Mesodermal cell (in vitro differentiated cells): ENCODE data around the gene ALDH1L1.
"Not testable (repeated sequence)": the region's sequence is repeated elsewhere in the genome, so short reads cannot be mapped to it uniquely, and the experiment has no call there.

Source experiments
- H3K27ac ChIP-seq: 2 replicates; pipeline ENCODE4 v1.7.0; 2013; ENCODE audit warnings: mild to moderate bottlenecking, low read depth, low read length, moderate library complexity; ENCODE audit not compliant: severe bottlenecking
- H3K36me3 ChIP-seq: 2 replicates; pipeline ENCODE4 v1.7.1; 2013; ENCODE audit warnings: mild to moderate bottlenecking, low read length, moderate library complexity; ENCODE audit not compliant: control insufficient read depth, insufficient read depth
- H3K4me1 ChIP-seq: one replicate; pipeline ENCODE4 v1.7.1; 2013; ENCODE audit warnings: mild to moderate bottlenecking, low read length; ENCODE audit not compliant: insufficient read depth, control insufficient read depth, poor library complexity, severe bottlenecking
- H3K4me3 ChIP-seq: 2 replicates; pipeline ENCODE4 v1.7.0; 2013; ENCODE audit warnings: low read length, control low read depth, mild to moderate bottlenecking; ENCODE audit not compliant: insufficient read depth, poor library complexity, severe bottlenecking; ENCODE audit errors: extremely low read depth
- H3K9me3 ChIP-seq: 2 replicates; pipeline ENCODE4 v1.7.1; 2013; ENCODE audit warnings: mild to moderate bottlenecking, low read length, moderate library complexity; ENCODE audit not compliant: control insufficient read depth
- WGBS, 2 experiments: methylation state at CpG; one replicate each; pipeline ENCODE4 v1.1.5; 2013; ENCODE audit warnings: missing lambda C conversion rate in 2 of 2; ENCODE audit not compliant: insufficient coverage in 2 of 2; 5-methylcytosine and 5-hydroxymethylcytosine counted together

Gene ALDH1L1

DNA sequence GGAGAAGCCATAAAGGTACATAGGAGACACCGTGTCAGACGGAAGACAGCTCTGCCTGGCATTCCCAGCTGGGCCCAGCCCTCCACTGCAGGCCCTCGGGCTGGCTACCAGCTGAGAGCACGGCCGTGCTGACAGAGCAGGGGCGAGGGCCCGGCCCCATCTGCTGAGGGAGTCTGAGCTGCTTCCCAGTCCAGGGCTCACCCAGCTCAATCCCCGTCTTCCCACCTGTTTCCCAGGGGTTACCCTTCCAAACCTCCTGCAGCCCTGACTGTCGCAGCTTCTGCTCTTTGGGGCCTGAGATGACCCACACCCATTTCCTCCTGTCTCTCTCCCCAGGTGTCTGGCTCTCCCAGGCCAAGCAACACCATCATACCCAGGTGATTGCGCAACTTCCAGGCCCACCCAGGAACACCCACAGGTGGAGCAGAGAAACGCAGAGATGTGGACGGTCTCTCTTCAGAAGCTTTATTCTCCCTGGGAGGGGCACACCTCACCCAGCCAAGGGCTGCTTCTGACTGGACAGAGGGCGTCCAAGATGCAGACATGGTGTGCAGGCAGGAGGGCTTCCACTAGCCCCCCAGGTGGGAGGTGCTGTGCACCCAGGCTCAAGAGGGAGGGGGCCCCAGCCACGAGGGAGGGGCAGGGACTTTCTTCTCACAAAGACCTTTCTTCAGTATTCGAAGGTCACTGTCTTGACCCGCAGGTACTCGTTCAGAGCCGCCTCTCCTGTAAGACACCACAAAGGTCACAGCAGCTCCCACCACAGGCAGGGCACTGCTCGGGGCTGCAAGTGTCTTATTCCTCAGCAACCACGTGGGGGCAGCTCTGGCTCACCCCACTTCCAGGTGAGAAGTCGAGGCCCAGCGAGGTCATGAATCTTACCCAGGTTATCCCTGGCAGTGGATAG lies 77.0 kb downstream of the ALDH1L1 start:
- Histone ChIP-seq H3K36me3 (no peaks in the 10 kb centered on the region), H3K4me3 (no peak overlapping the region)
- 76 to 79% methylated on average over 17 to 21 of the region's 22 CpGs for WGBS, 2 experiments

DNA sequence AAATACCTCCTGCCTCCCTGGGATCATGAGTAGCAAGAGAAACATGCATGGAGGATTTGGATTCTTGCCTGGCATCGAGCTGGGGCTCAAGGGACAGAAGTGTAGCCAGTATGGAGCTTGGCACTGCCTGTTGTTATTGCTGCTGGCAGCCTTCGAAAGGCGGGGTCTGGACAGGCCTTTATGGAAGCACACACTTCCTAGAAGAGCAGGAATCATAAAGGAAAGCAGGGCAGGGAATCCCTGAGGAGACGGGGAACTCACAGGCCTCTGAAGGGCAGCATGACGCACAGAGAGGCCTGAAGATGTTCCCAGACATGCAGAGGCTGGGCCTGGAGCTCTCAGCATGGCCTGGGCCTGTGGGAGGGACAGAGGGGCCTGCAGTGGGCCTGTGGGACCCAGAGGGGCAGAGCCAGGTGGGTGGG lies 77.8 kb downstream of the ALDH1L1 start:
- no peaks in the 10 kb centered on the region for H3K4me1 ChIP-seq
- H3K9me3 ChIP-seq: peaks cover 2% of the 10 kb centered on the region
- no peak overlapping the region for H3K4me3 ChIP-seq
- no peaks in the 10 kb centered on the region for H3K36me3 ChIP-seq
- WGBS, 2 experiments: 72% methylated on average over 4 to 5 of the region's 5 CpGs
- no peak overlapping the region for H3K27ac ChIP-seq

More for the DNA sequence above, 77.0 kb downstream of the ALDH1L1 start:
- Histone ChIP-seq H3K4me1 (no peaks in the 10 kb centered on the region), H3K27ac (no peak overlapping the region), H3K9me3 (no peaks in the 10 kb centered on the region)

DNA sequence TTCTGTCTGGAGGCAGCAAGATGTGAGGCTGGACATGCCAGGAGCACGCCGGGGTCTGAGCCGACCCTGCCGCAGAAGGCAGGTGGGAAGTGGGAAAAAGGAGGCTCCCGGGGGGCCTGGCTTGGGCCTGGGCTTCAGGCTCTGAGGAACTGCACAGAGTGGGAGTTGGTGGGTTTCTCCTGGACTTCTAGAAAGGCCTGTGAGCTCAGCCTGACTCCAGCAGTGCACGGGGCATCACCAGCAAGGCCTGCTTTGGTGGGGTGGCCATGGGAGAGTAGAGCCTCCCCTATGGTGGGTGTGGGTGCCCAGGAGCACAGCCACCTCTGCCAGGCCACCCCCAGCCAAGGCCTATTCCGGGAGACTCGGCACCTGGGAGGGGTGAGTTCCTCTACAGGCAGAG lies 78.4 kb downstream of the ALDH1L1 start:
- no peaks in the 10 kb centered on the region for H3K4me1 ChIP-seq
- H3K9me3 ChIP-seq: peaks cover 7% of the 10 kb centered on the region
- no peak overlapping the region for H3K4me3 ChIP-seq
- H3K27ac ChIP-seq: no peak overlapping the region
- H3K36me3 ChIP-seq: no peaks in the 10 kb centered on the region
- 83% methylated on average over 1 to 6 of the region's 8 CpGs for WGBS, 2 experiments

DNA sequence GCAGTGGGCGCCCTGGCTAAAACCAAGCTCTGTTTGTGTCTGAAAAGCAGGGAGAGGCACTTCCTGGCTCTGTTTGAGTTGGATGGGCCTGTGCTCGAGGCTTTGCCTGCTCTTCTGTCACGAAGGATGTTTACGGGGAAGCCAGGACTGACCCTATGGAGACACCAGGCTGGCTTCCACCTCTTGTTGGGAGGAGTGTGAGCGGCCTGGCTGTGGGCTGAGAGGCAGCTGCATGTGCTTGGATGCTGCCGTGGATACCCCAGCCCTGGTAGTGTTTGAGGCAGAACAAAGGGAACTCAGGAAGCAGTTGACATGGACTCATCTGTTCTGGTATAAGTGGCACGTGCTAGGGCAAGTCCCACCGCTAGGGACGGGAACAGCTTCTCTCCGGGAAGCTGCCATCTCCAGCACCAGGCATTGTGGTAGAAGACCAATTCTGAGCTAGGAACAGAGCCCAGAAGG lies 78.8 kb downstream of the ALDH1L1 start:
- H3K9me3 ChIP-seq: peaks cover 11% of the 10 kb centered on the region
- H3K27ac ChIP-seq: no peak overlapping the region
- H3K4me3 ChIP-seq: no peak overlapping the region
- H3K4me1 ChIP-seq: no peaks in the 10 kb centered on the region
- H3K36me3 ChIP-seq: no peaks in the 10 kb centered on the region
- WGBS, 2 experiments: 84 to 91% methylated on average over 8 to 10 of the region's 10 CpGs

DNA sequence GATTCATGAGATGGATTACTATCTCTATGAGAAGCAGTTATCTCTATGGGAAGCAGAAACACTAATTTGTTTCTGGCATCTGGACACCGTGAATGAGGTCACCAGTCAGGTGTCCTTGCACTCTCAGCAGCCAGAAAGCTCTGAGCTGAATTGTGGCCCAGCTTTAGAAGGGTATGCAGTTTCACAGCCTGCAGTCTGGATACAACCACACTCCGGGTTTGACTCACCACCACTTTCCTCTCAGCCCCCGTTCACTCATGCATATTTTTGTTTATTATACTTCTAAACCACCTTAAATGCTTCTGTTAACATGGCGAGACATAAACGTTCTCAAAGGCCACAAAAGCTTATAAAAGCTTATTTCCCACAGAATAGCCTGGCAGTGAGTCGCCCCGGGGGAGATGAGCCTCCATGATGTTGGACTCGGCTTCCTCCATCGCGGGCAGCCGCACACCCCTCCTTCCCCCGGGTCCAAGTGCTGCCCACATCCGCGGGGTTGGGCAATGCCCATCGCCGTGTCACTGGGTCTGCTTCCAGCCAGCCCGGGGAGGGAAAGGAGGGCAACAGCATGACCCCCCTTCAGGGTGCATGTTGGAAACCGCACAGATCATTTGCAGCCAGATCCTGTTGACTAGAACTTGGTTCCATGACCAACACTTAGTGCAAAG lies 79.6 kb downstream of the ALDH1L1 start:
- Histone ChIP-seq H3K4me3 (no peak overlapping the region), H3K4me1 (no peaks in the 10 kb centered on the region), H3K27ac (no peak overlapping the region), H3K36me3 (no peaks in the 10 kb centered on the region), H3K9me3 (peaks cover 18% of the 10 kb centered on the region)
- WGBS, 2 experiments: 92 to 96% methylated on average over 17 to 18 of the region's 18 CpGs

DNA sequence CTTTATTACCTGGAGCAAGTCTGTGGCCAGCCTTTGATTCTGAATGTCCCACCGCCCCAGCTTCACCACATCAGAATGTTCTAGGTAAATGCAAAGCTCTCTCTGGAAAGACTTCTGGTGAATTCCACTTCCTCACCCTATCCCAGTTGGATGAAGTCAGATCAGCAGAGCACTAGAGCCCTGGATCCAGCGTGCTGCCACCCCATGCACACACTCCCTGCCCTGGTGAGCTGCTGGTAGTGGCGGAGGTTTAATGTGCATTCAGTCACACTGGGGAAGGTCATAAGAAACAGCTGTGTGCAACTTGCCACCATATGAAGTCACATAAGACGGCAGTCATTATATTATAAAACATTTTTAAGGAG lies 80.1 kb downstream of the ALDH1L1 start:
- Histone ChIP-seq H3K4me1 (no peaks in the 10 kb centered on the region), H3K27ac (no peak overlapping the region), H3K36me3 (no peaks in the 10 kb centered on the region), H3K9me3 (peaks cover 20% of the 10 kb centered on the region), H3K4me3 (no peak overlapping the region)
- 92 to 96% methylated on average over 1 to 3 of the region's 4 CpGs for whole genome bisulfite sequencing, 2 experiments

DNA sequence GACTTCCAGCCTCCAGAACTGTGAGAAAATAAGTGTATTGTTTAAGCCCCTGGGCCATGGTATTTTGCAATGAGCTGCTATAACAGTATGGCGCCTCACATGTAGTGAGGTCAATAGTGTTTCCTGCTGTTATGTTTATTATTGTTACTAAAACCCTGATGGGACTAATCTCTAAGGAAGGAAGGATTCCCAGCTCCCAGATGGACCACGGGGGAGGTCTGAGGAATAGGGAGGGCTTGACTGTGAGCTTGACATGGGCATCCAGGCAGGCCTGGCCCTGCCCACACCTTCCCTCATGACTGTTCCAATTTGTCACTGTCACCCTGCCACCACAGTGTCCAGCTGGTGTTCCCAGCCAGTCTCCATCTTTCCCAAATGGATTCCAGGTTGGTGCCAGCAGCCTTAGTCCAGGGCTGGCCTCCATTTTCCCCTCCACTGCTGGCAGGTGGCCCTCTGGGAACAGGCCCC lies 82.0 kb downstream of the ALDH1L1 start:
- no peaks in the 10 kb centered on the region for H3K36me3 ChIP-seq
- 82 to 100% methylated on average over 1 of the region's 2 CpGs for WGBS, 2 experiments
- H3K4me3 ChIP-seq: no peak overlapping the region
- H3K27ac ChIP-seq: no peak overlapping the region
- H3K4me1 ChIP-seq: no peaks in the 10 kb centered on the region
- peaks cover 20% of the 10 kb centered on the region for H3K9me3 ChIP-seq

DNA sequence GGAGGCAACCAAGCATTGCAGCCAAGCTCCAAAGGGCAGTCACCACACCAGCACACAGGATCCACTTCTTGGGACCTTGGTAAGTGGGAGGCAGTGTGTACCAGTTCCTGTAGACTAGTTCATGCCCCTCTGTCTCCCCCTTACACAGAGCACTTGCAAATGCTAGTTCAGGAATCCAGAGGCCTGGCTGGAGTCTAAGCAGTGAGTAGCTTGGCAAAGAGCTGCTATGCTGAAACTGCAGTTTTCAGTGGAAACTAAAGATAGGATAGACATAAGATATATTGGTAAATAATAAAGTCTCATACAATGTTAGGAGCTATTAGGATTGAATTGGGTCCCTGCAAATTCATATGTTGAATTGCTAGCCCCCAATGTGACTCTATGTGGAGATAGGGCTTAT lies 82.6 kb downstream of the ALDH1L1 start:
- H3K9me3 ChIP-seq: peaks cover 20% of the 10 kb centered on the region
- H3K27ac ChIP-seq: no peak overlapping the region
- H3K4me3 ChIP-seq: no peak overlapping the region
- H3K4me1 ChIP-seq: no peaks in the 10 kb centered on the region
- H3K36me3 ChIP-seq: no peaks in the 10 kb centered on the region

DNA sequence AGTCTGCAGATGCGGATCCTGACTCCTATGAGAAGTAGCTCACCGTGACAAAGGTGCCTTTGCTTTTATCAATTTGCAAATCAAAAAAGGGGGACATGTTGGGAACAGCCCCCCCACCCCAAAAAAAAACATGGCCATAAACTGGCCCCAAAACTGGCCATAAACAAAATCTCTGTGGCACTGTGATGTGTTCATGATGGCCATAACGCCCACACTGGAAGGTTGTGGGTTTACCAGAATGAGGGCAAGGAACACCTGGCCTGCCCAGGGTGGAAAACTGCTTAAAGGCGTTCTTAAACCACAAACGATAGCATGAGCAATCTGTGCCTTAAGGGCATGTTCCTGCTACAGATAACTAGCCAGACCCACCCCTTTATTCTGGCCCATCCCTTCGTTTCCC lies 84.1 kb downstream of the ALDH1L1 start:
- H3K36me3 ChIP-seq, H3K27ac ChIP-seq, H3K4me3 ChIP-seq, H3K4me1 ChIP-seq: not testable (repeated sequence)
- H3K9me3 ChIP-seq: peaks cover 24% of the 10 kb centered on the region
- 67 to 86% methylated on average over 1 to 4 of the region's 6 CpGs for WGBS, 2 experiments

DNA sequence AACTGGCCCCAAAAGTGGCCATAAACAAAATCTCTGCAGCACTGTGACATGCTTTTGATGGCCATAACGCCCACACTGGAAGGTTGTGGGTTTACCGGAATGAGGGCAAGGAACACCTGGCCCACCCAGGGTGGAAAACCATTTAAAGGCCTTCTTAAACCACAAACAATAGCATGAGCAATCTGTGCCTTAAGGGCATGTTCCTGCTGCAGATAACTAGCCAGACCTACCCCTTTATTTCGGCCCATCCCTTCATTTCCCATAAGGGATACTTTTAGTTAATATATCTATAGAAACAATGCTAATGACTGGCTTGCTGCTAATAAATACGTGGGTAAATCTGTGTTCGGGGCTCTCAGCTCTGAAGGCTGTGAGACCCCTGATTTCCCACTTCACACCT lies 88.3 kb downstream of the ALDH1L1 start:
- H3K4me1 ChIP-seq, H3K4me3 ChIP-seq, H3K36me3 ChIP-seq, H3K27ac ChIP-seq: not testable (repeated sequence)
- H3K9me3 ChIP-seq: peaks cover 31% of the 10 kb centered on the region
- 88% methylated on average over 1 of the region's 5 CpGs; no CpG with 5 or more reads in 1 of the 2 experiments for WGBS, 2 experiments
